DOHH2 (cell line): ENCODE measurements around the gene KIF13A.

Experiments used
- EZH2phosphoT487 ChIP-seq: fragments of 200-600 bp; sonication (generic); IDR thresholded peaks from 2 replicates; pipeline ENCODE4 v1.6.1; 2017; ENCODE audit warnings: borderline replicate concordance, mild to moderate bottlenecking, antibody characterized with exemption, low read length, moderate library complexity, mixed read lengths
- TF ChIP-seq, protein P1 (sequence below): fragments of 200-600 bp; sonication (generic); IDR thresholded peaks from one replicate; pipeline ENCODE4 v1.5.1; 2014; ENCODE audit warnings: antibody characterized with exemption, mild to moderate bottlenecking, low read depth, low read length; ENCODE audit not compliant: poor library complexity, severe bottlenecking

DNA sequence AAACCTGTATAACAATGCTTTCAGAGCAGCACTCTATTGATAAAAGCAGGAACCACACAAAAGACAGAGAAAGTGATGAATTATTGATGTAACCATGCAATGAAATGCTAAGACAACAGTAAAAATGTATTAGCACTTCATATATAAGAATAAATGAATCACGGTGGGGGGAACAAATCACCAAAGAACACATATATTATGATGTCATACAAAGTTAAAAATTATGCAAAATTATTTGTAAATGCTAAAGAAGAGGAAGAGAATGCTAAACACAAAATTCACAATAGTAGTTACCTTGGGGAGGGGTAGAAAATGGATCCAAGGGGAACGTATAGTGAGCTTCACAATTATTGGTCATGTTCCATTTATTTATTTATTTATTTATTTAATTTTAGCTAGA lies 133.9 kb downstream of the KIF13A start:
- TF ChIP-seq, protein P1, sequence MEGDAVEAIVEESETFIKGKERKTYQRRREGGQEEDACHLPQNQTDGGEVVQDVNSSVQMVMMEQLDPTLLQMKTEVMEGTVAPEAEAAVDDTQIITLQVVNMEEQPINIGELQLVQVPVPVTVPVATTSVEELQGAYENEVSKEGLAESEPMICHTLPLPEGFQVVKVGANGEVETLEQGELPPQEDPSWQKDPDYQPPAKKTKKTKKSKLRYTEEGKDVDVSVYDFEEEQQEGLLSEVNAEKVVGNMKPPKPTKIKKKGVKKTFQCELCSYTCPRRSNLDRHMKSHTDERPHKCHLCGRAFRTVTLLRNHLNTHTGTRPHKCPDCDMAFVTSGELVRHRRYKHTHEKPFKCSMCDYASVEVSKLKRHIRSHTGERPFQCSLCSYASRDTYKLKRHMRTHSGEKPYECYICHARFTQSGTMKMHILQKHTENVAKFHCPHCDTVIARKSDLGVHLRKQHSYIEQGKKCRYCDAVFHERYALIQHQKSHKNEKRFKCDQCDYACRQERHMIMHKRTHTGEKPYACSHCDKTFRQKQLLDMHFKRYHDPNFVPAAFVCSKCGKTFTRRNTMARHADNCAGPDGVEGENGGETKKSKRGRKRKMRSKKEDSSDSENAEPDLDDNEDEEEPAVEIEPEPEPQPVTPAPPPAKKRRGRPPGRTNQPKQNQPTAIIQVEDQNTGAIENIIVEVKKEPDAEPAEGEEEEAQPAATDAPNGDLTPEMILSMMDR = no peak
- no peak for TF ChIP-seq EZH2phosphoT487
